Activated naive CD4-positive, alpha-beta T cell treated with anti-CD3 and anti-CD28 coated beads for 36 hours (primary cell): ENCODE data around the gene COG2. TPM values are rescaled to one million over a fixed set of nuclear protein-coding genes. Genes with fewer than 3 reads are reported as not detected.
A peak's percentile ranks its signal among the peaks of the same experiment; 100 is the strongest.
"Not testable (repeated sequence)": the region's sequence is repeated elsewhere in the genome, so short reads cannot be mapped to it uniquely, and the experiment has no call there.

ENCODE experiments used
- CTCF ChIA-PET: fragments of 350-600 bp; sonication (Branson Sonifier 250); formaldehyde crosslinking; loops from one replicate; lab custom pipeline; 2021; ENCODE audit warnings: antibody characterized with exemption; lab: Charles Lee
- DNase-seq: peaks from one replicate; pipeline ENCODE4 v3.0.0-alpha.2; 2020
- H3K27ac Mint-ChIP-seq: one replicate; pipeline ENCODE4 v1.8.0; 2021; ENCODE audit warnings: mild to moderate bottlenecking, mixed read lengths
- H3K27me3 Mint-ChIP-seq: one replicate; pipeline ENCODE4 v1.8.0; 2021; ENCODE audit warnings: low read depth, mixed read lengths
- H3K36me3 Mint-ChIP-seq: one replicate; pipeline ENCODE4 v1.8.0; 2021; ENCODE audit warnings: low read depth, mixed read lengths
- H3K4me1 Mint-ChIP-seq: one replicate; pipeline ENCODE4 v1.8.0; 2021; ENCODE audit warnings: low read depth, mixed read lengths
- H3K4me3 Mint-ChIP-seq: one replicate; pipeline ENCODE4 v1.8.0; 2021; ENCODE audit warnings: mild to moderate bottlenecking, moderate library complexity, mixed read lengths
- H3K9me3 Mint-ChIP-seq: one replicate; pipeline ENCODE4 v1.8.0; 2021; ENCODE audit warnings: mixed read lengths
- intact Hi-C: fragments of 100-400 bp; cut with micrococcal nuclease; formaldehyde crosslinking; loops from one replicate; pipeline ENCODE4 v1.15.1; 2023
- total RNA-seq, 2 experiments: library from RNA; stranded (reverse); gene quantifications; one replicate each; pipeline ENCODE4 v1.2.3, GENCODE V29; 2021

Gene COG2
- total RNA-seq, 2 experiments from 2014 or later = 19.9 to 22.1 TPM

DNA sequence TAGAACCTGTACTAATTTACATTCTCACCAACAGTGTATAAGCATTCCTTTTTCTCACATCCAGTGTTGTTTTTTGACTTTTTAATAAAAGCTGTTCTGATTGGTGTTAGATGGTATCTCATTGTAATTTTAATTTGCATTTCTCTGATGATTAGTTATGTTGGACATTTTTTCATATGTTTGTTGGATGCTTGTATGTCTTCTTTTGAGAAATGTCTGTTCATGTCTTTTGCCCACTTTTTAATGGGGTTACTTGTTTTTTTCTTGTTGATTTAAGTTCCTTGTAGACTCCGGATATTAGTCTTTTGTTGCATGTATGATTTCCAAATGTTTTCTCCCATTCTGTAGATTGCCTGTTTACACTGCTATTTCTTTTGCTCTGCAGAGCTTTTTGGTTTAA, 8.0 kb downstream of the COG2 start:
- no peak for DNase-seq
- Mint-ChIP-seq H3K9me3 (peaks cover 3% of the 10 kb centered on the region), H3K4me3 (no peak overlapping the region), H3K27ac (no peak overlapping the region), H3K27me3 (no peaks in the 10 kb centered on the region), H3K36me3 (peaks cover 19% of the 10 kb centered on the region), H3K4me1 (peaks cover 62% of the 10 kb centered on the region)
- intact Hi-C loops = no loop called here
- CTCF ChIA-PET = interaction anchor here (0.6 to 2.3 kb wide), 3 partner anchors 8 to 1423 kb away, joined by 3 to 13 read pairs (median 3); partner anchors contain the start of gene COG2

DNA sequence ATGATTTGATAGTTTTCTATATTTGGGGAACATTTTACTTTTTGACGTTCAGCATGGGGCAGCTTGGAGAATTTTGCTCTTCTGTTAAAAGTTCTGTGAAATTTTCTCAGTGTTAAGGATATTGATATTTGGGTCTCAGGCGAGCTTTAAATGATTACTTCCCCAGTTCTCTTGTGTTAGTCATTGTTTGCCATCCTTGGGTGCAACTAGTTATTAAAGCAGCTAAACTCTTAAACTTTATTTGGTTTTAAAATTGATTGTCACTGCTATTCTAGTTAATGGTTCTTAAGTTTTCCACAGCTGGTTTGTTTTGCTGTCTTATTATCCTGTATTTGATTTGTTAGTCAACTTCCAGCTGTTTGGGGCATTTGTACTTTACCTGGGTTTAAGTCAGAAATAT, 9.0 kb downstream of the COG2 start:
- Mint-ChIP-seq H3K27ac (no peak overlapping the region), H3K4me3 (no peak overlapping the region), H3K27me3 (no peaks in the 10 kb centered on the region), H3K4me1 (peaks cover 66% of the 10 kb centered on the region), H3K36me3 (peaks cover 16% of the 10 kb centered on the region), H3K9me3 (peaks cover 3% of the 10 kb centered on the region)
- no peak for DNase-seq
- intact Hi-C loops = no loop called here
- CTCF ChIA-PET = interaction anchor here (0.7 to 2.3 kb wide), 2 partner anchors 9 to 1424 kb away, joined by 3 to 13 read pairs; partner anchors contain the start of gene COG2

DNA sequence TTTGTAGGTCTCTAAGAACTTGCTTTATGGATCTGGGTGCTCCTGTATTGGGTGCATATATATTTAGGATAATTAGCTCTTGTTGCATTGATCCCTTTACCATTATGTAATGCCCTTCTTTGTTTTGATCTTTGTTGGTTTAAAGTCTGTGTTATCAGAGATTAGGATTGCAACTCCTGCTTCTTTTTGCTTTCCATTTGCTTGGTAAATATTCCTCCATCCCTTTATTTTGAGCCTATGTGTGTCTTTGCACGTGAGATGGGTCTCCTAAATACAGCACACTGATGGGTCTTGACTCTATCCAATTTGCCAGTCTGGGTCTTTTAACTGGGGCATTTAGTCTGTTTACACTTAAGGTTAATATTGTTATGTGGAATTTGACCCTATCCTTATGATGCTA, 14.4 kb downstream of the COG2 start:
- H3K4me3 Mint-ChIP-seq, H3K36me3 Mint-ChIP-seq, H3K27ac Mint-ChIP-seq, H3K27me3 Mint-ChIP-seq, CTCF ChIA-PET, H3K9me3 Mint-ChIP-seq, DNase-seq, intact Hi-C loops: not testable (repeated sequence)
- peaks cover 35% of the 10 kb centered on the region for H3K4me1 Mint-ChIP-seq

GRCh38 chr1:230658103-230658502, 15.8 kb downstream of the COG2 start:
- Mint-ChIP-seq H3K4me1 (peaks cover 33% of the 10 kb centered on the region), H3K36me3 (peaks cover 12% of the 10 kb centered on the region)
- H3K4me3 Mint-ChIP-seq, H3K27me3 Mint-ChIP-seq, intact Hi-C loops, DNase-seq, H3K27ac Mint-ChIP-seq, H3K9me3 Mint-ChIP-seq, CTCF ChIA-PET: not testable (repeated sequence)

DNA sequence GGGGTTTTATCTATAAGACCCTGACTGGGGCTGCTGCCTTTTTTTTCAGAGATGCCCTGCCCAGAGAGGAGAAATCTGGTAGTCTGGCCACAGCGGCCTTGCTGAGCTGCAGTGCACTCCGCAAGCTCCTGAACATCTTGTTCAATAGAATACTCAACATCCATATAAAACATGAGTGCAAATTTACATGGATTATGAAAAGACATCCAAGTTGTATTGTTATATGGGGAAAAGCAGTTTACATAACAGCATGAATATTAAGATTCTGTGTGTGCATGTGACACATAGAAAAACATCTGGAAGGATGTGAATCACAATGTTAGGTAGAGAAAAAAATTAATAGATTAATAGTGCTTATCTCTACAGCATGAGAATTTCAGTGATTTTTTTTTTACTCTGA, 16.4 kb downstream of the COG2 start:
- Mint-ChIP-seq H3K4me3 (no peak overlapping the region), H3K27me3 (no peaks in the 10 kb centered on the region), H3K27ac (no peak overlapping the region), H3K36me3 (peaks cover 13% of the 10 kb centered on the region), H3K9me3 (no peaks in the 10 kb centered on the region), H3K4me1 (peaks cover 30% of the 10 kb centered on the region)
- DNase-seq = no peak
- CTCF ChIA-PET = no interaction called here
- intact Hi-C loops = no loop called here

DNA sequence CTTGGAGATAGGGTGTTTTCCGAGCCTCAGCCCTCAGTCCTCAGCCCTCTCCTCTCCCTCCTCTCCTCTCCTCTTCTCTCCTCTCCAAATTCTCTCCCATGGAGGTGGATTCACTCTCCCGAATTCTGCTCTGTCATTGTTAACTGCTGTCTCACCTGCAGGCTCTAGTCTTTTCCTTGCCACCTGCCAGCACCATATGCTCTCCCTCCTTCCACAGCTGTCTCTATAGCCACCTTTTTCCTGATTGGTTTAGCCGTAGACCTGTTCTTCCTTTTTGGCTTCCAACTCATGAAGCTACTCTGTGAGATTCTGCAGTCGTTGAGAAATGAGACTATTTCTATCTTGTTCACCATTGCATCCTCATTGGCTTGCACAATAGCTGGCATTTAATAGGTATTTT, 19.7 kb downstream of the COG2 start:
- CTCF ChIA-PET = interaction anchor here (0.6 kb wide), 1 partner anchor 97 kb away, joined by 3 read pairs; no protein-coding TSS in a partner anchor
- no peaks in the 10 kb centered on the region for H3K4me1 Mint-ChIP-seq
- no peaks in the 10 kb centered on the region for H3K27me3 Mint-ChIP-seq
- H3K9me3 Mint-ChIP-seq = no peaks in the 10 kb centered on the region
- intact Hi-C loops = no loop called here
- H3K4me3 Mint-ChIP-seq = no peak overlapping the region
- H3K27ac Mint-ChIP-seq = no peak overlapping the region
- no peak for DNase-seq
- H3K36me3 Mint-ChIP-seq = peaks cover 23% of the 10 kb centered on the region

GRCh38 chr1:230668227-230668626, 25.9 kb downstream of the COG2 start:
- no peaks in the 10 kb centered on the region for H3K9me3 Mint-ChIP-seq
- no peak for DNase-seq
- intact Hi-C loops = no loop called here
- no peak overlapping the region for H3K4me3 Mint-ChIP-seq
- H3K27ac Mint-ChIP-seq = no peak overlapping the region
- H3K4me1 Mint-ChIP-seq = no peaks in the 10 kb centered on the region
- CTCF ChIA-PET = no interaction called here
- H3K27me3 Mint-ChIP-seq = no peaks in the 10 kb centered on the region
- peaks cover 27% of the 10 kb centered on the region for H3K36me3 Mint-ChIP-seq

DNA sequence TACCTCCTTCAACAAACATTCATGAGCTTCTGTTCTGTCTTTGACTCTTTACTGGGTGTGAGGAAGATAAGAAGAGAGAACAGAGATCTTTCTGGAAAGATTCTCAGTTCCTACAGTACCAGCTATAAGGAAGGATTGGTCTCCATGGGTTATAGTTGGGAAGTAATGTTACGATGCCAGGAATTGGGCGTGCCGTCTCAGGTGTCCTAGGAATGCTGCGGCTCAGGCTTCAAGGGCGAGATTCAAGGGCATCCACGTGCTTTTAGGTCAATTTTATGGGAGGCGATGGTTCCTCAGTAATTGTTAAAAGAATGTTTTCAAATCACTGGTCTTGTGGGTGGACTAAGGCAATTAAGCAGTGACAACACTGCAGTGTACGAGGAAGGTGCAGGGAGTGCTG, 27.3 kb downstream of the COG2 start:
- Mint-ChIP-seq H3K36me3 (peaks cover 29% of the 10 kb centered on the region), H3K27me3 (no peaks in the 10 kb centered on the region), H3K4me3 (no peak overlapping the region), H3K9me3 (no peaks in the 10 kb centered on the region), H3K4me1 (no peaks in the 10 kb centered on the region), H3K27ac (no peak overlapping the region)
- DNase-seq = no peak
- intact Hi-C loops = no loop called here
- CTCF ChIA-PET = no interaction called here

DNA sequence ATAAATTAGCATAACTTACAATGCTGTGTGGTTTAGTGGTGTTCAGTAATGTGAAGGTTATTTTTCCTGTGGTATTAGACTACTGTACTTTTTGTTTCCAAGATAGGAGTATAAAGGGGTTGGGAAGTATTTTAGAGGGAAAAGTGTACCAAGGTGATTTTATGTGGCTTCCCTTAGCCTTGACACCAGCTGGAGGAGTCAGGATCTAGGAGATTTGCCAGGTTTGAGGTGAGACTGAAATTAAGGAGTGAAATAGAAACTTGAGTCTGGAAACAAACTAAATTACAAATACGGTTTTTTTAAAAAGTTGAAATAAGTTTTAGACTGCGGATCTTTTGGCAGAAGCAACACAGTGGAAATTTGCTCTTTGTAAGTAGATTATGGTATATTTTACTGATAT, 32.3 kb downstream of the COG2 start:
- DNase-seq = no peak
- CTCF ChIA-PET = no interaction called here
- H3K4me3 Mint-ChIP-seq = no peak overlapping the region
- H3K36me3 Mint-ChIP-seq = peaks cover 25% of the 10 kb centered on the region
- H3K27me3 Mint-ChIP-seq = no peaks in the 10 kb centered on the region
- no peaks in the 10 kb centered on the region for H3K9me3 Mint-ChIP-seq
- H3K4me1 Mint-ChIP-seq = no peaks in the 10 kb centered on the region
- intact Hi-C loops = no loop called here
- H3K27ac Mint-ChIP-seq = no peak overlapping the region

- Mint-ChIP-seq H3K27me3 (no peaks in the 10 kb centered on the region), H3K27ac (no peak overlapping the region), H3K36me3 (peaks cover 20% of the 10 kb centered on the region), H3K4me3 (no peak overlapping the region), H3K4me1 (no peaks in the 10 kb centered on the region), H3K9me3 (no peaks in the 10 kb centered on the region)
- CTCF ChIA-PET = no interaction called here
- intact Hi-C loops = no loop called here
- DNase-seq = no peak
These were observed 34.9 kb downstream of the COG2 start for GRCh38 chr1:230677200-230677599.

- Mint-ChIP-seq H3K27me3 (no peaks in the 10 kb centered on the region), H3K9me3 (no peaks in the 10 kb centered on the region), H3K4me3 (no peak overlapping the region), H3K4me1 (no peaks in the 10 kb centered on the region), H3K27ac (peak overlapping the region; percentile 39), H3K36me3 (peaks cover 17% of the 10 kb centered on the region)
- CTCF ChIA-PET = no interaction called here
- no peak for DNase-seq
- intact Hi-C loops = no loop called here
These were observed 36.9 kb downstream of the COG2 start for GRCh38 chr1:230679192-230679591.

DNA sequence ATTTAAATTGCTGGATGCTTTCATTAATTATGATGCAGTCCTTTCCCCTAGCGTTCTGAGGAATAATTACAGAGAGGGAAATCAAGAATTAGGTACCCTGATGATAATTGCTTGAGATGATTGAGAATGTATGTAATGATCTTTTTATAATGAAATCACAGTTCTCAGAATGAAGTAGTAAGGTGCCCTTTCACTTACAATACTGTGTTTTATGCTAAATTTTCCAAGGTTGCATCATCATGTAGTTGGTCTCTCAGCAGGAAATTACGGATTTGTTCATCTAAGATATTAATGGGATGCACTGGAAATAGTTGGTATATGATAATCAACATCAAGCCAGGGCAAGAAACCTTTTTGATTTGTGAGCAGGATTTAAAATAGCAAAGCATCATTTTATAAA, 37.5 kb downstream of the COG2 start:
- CTCF ChIA-PET = no interaction called here
- Mint-ChIP-seq H3K27ac (no peak overlapping the region), H3K36me3 (peaks cover 15% of the 10 kb centered on the region)

DNA sequence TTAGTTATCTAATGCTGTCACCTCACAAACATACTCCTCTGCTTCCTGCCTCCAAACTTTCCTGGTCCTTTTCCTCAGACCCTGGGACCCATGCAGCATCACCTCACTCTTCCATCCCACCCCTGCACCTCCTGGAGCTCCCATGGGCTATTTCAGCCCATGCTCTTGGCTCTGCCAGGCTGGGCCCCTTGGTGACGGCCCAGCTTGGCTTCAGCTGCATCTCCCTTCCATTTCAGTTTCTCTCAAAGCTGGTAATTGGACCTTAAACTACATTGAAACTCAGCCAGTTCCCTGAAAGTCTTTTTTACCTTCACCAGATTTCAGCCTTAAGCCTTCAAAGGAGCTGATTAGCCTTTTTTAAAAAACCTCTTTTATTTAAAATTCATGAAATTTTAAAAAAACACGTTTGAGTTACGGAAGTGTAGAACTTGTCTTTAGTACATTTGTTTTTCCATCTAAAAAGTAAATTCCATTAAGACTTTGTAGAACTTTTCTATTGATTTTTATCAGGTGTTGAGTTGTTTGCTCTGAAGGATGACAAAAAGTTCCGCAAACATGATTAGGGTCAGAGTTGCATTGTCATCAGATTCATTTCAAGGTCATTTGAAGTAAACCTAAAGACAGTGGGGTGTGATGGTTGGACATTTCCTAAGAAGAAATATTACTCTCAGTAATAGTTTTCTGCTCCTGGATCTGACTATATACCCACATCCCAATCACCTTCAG, 38.2 kb downstream of the COG2 start:
- H3K4me1 Mint-ChIP-seq = no peaks in the 10 kb centered on the region
- H3K4me3 Mint-ChIP-seq = no peak overlapping the region
- no peaks in the 10 kb centered on the region for H3K27me3 Mint-ChIP-seq
- H3K9me3 Mint-ChIP-seq = no peaks in the 10 kb centered on the region
- intact Hi-C loops = no loop called here
- peaks cover 15% of the 10 kb centered on the region for H3K36me3 Mint-ChIP-seq
- no peak overlapping the region for H3K27ac Mint-ChIP-seq
- CTCF ChIA-PET = no interaction called here
- no peak for DNase-seq

More for the DNA sequence above, 37.5 kb downstream of the COG2 start:
- H3K9me3 Mint-ChIP-seq = no peaks in the 10 kb centered on the region
- no peaks in the 10 kb centered on the region for H3K27me3 Mint-ChIP-seq
- H3K4me1 Mint-ChIP-seq = no peaks in the 10 kb centered on the region
- intact Hi-C loops = no loop called here
- DNase-seq = no peak
- no peak overlapping the region for H3K4me3 Mint-ChIP-seq
